ENCODE results near the gene LRRFIP1.

LRRFIP1 gene

GRCh38 chr2:237743561-237744269, 116.3 kb downstream of the LRRFIP1 start:
- no peak for TF ChIP-seq CTCF (IDR thresholded peaks at IDR 0.05; ENCODE audit: borderline replicate concordance, control extremely low read depth, extremely low read depth, insufficient read depth, missing control alignments)
- DNase-seq (ENCODE audit: low spot score) = no peak
- in situ Hi-C loops (cut with MboI; ENCODE audit: low sequenced_read_pairs, unreplicated experiment) = no loop called here

GRCh38 chr2:237744270-237744612, 116.9 kb downstream of the LRRFIP1 start:
- no peak for DNase-seq (ENCODE audit: low spot score)
- in situ Hi-C loops (cut with MboI; ENCODE audit: low sequenced_read_pairs, unreplicated experiment) = no loop called here
- TF ChIP-seq CTCF (IDR thresholded peaks at IDR 0.05; ENCODE audit: borderline replicate concordance, control extremely low read depth, extremely low read depth, insufficient read depth, missing control alignments) = no peak

GRCh38 chr2:237744613-237745249, 117.3 kb downstream of the LRRFIP1 start:
- TF ChIP-seq CTCF (IDR thresholded peaks at IDR 0.05; ENCODE audit: borderline replicate concordance, control extremely low read depth, extremely low read depth, insufficient read depth, missing control alignments) = peak; percentile 98
- in situ Hi-C loops (cut with MboI; ENCODE audit: low sequenced_read_pairs, unreplicated experiment) = no loop called here
- DNase-seq (ENCODE audit: low spot score) = peak; percentile 87

- no peak for DNase-seq (ENCODE audit: low spot score)
- TF ChIP-seq CTCF (IDR thresholded peaks at IDR 0.05; ENCODE audit: borderline replicate concordance, control extremely low read depth, extremely low read depth, insufficient read depth, missing control alignments) = no peak
- in situ Hi-C loops (cut with MboI; ENCODE audit: low sequenced_read_pairs, unreplicated experiment) = no loop called here
These were observed 117.8 kb downstream of the LRRFIP1 start for GRCh38 chr2:237745250-237745613.

- DNase-seq (ENCODE audit: low spot score) = no peak
- TF ChIP-seq CTCF (IDR thresholded peaks at IDR 0.05; ENCODE audit: borderline replicate concordance, control extremely low read depth, extremely low read depth, insufficient read depth, missing control alignments) = no peak
- in situ Hi-C loops (cut with MboI; ENCODE audit: low sequenced_read_pairs, unreplicated experiment) = no loop called here
These were observed 119.1 kb downstream of the LRRFIP1 start for GRCh38 chr2:237746302-237747080.

GRCh38 chr2:237747189-237747588, 119.8 kb downstream of the LRRFIP1 start:
- in situ Hi-C loops (cut with MboI; ENCODE audit: low sequenced_read_pairs, unreplicated experiment) = no loop called here

More at GRCh38 chr2:237747189-237747588, 119.8 kb downstream of the LRRFIP1 start:
- no peak for DNase-seq (ENCODE audit: low spot score)
- TF ChIP-seq CTCF (IDR thresholded peaks at IDR 0.05; ENCODE audit: borderline replicate concordance, control extremely low read depth, extremely low read depth, insufficient read depth, missing control alignments) = no peak
